AG10803 (cell line): ENCODE measurements around the gene PARP1.

ENCODE experiments used
- DNase-seq: peaks from one replicate; pipeline ENCODE4 v3.0.0; 2010; ENCODE audit warnings: low read depth
- H3K4me3 ChIP-seq: 2 replicates; pipeline ENCODE4 v1.5.1; 2011; ENCODE audit warnings: mild to moderate bottlenecking, low read length, control low read depth
- CTCF ChIP-seq: conservative IDR thresholded peaks from 2 replicates; pipeline ENCODE4 v1.5.1; 2011; ENCODE audit warnings: mild to moderate bottlenecking, low read length, control low read depth, inconsistent platforms

PARP1 gene

GRCh38 chr1:226447932-226448665 is 40.2 kb upstream of the PARP1 start:
- H3K4me3 ChIP-seq, result no peak overlapping the region
- no peak for TF ChIP-seq CTCF
- DNase-seq, result no peak

- no peak for DNase-seq
- TF ChIP-seq CTCF, result no peak
- H3K4me3 ChIP-seq, result no peak overlapping the region
These were observed 38.2 kb upstream of the PARP1 start for GRCh38 chr1:226446094-226446493.

- TF ChIP-seq CTCF, result no peak
- H3K4me3 ChIP-seq, result no peak overlapping the region
- DNase-seq, result no peak
These were observed 37.0 kb upstream of the PARP1 start for GRCh38 chr1:226444901-226445300.

GRCh38 chr1:226443439-226443838 is 35.5 kb upstream of the PARP1 start:
- H3K4me3 ChIP-seq, result no peak overlapping the region
- TF ChIP-seq CTCF, result no peak
- DNase-seq, result peak; percentile 67

- DNase-seq, result no peak
- TF ChIP-seq CTCF, result no peak
- no peak overlapping the region for H3K4me3 ChIP-seq
These were observed 35.1 kb upstream of the PARP1 start for GRCh38 chr1:226443033-226443432.

- no peak overlapping the region for H3K4me3 ChIP-seq
- DNase-seq, result no peak
- no peak for TF ChIP-seq CTCF
These were observed 33.7 kb upstream of the PARP1 start for GRCh38 chr1:226441629-226442028.

GRCh38 chr1:226440512-226440911 is 32.6 kb upstream of the PARP1 start:
- no peak for DNase-seq
- no peak for TF ChIP-seq CTCF
- no peak overlapping the region for H3K4me3 ChIP-seq
